HepG2 (cell line): ENCODE data around the gene NECAB2. TPM values are rescaled to one million over a fixed set of nuclear protein-coding genes. Genes with fewer than 3 reads are reported as not detected.
A peak's percentile ranks its signal among the peaks of the same experiment; 100 is the strongest.

ENCODE experiments used
- CENPT ChIP-seq: sonication (generic); formaldehyde crosslinking; IDR thresholded peaks from 2 replicates; pipeline ENCODE4 v1.8.0; 2022; ENCODE audit warnings: low read depth, mild to moderate bottlenecking, moderate library complexity, missing genetic modification reagents
- FIP1L1 ChIP-seq: fragments of 200-400 bp; formaldehyde crosslinking; IDR thresholded peaks from 2 replicates; pipeline ENCODE4 v1.6.1; 2018; ENCODE audit warnings: low read depth, mild to moderate bottlenecking, low read length, moderate library complexity, borderline replicate concordance; ENCODE audit not compliant: insufficient read depth
- FOXJ3 ChIP-seq: sonication (generic); formaldehyde crosslinking; IDR thresholded peaks from 2 replicates; pipeline ENCODE4 v1.4.0; 2020; ENCODE audit warnings: missing genetic modification reagents, mild to moderate bottlenecking, borderline replicate concordance
- GTF3A ChIP-seq: sonication (generic); formaldehyde crosslinking; conservative IDR thresholded peaks from 2 replicates; pipeline ENCODE4 v1.4.0; 2020; ENCODE audit warnings: mild to moderate bottlenecking, missing genetic modification reagents
- NFAT5 ChIP-seq: sonication (generic); formaldehyde crosslinking; IDR thresholded peaks from 2 replicates; pipeline ENCODE4 v1.4.0; 2020; ENCODE audit warnings: missing genetic modification reagents
- NFKBIZ ChIP-seq: IDR thresholded peaks from 2 replicates; pipeline ENCODE4 v1.6.1; 2018; ENCODE audit warnings: missing genetic modification reagents, missing compliant biosample characterization
- RORA ChIP-seq: sonication (generic); formaldehyde crosslinking; IDR thresholded peaks from 2 replicates; pipeline ENCODE4 v1.5.0; 2020; ENCODE audit warnings: mild to moderate bottlenecking, missing genetic modification reagents, moderate library complexity
- TEAD2 ChIP-seq: sonication (generic); formaldehyde crosslinking; IDR thresholded peaks from 2 replicates; pipeline ENCODE4 v1.9.0; 2021; ENCODE audit warnings: missing genetic modification reagents
- ZNF30 ChIP-seq: sonication (generic); formaldehyde crosslinking; IDR thresholded peaks from 2 replicates; pipeline ENCODE4 v1.5.0; 2020; ENCODE audit warnings: mild to moderate bottlenecking, missing genetic modification reagents
- ZNF33A ChIP-seq: sonication (generic); formaldehyde crosslinking; IDR thresholded peaks from 2 replicates; pipeline ENCODE4 v1.5.1; 2020; ENCODE audit warnings: missing genetic modification reagents, mild to moderate bottlenecking, moderate library complexity, borderline replicate concordance
- ZNF431 ChIP-seq: sonication (generic); formaldehyde crosslinking; IDR thresholded peaks from 2 replicates; pipeline ENCODE4 v1.9.0; 2022; ENCODE audit warnings: missing genetic modification reagents, low read depth, mild to moderate bottlenecking, borderline replicate concordance
- ZNF496 ChIP-seq: sonication (generic); formaldehyde crosslinking; IDR thresholded peaks from 2 replicates; pipeline ENCODE4 v1.8.1; 2023; ENCODE audit warnings: mild to moderate bottlenecking, moderate library complexity, missing genetic modification reagents; ENCODE audit not compliant: insufficient replicate concordance
- ZNF513 ChIP-seq: sonication (generic); formaldehyde crosslinking; conservative IDR thresholded peaks from 2 replicates; pipeline ENCODE4 v1.5.0; 2020; ENCODE audit warnings: missing genetic modification reagents
- ZNF563 ChIP-seq: sonication (generic); formaldehyde crosslinking; IDR thresholded peaks from 2 replicates; pipeline ENCODE4 v1.8.0; 2022; ENCODE audit warnings: mild to moderate bottlenecking, moderate library complexity, missing genetic modification reagents
- ZNF646 ChIP-seq: sonication (generic); formaldehyde crosslinking; IDR thresholded peaks from 2 replicates; pipeline ENCODE4 v1.9.0; 2021; ENCODE audit warnings: mild to moderate bottlenecking, missing genetic modification reagents
- ZNF780A ChIP-seq: sonication (generic); formaldehyde crosslinking; IDR thresholded peaks from 2 replicates; pipeline ENCODE4 v1.8.0; 2022; ENCODE audit warnings: mild to moderate bottlenecking, missing genetic modification reagents, moderate library complexity
- polyA plus RNA-seq, 8 experiments: library from polyadenylated mRNA; depleted of rRNA in 3 of 8; stranded (reverse) in 7 of 8; unstranded in 1 of 8; fragments of >200 nt; fragmentation: Illumina TruSeq in 4 of 8; extraction: Trizol in 4 of 8; gene quantifications; 2 replicates each; pipeline versions ENCODE4 v1.2.1 to v1.2.3, GENCODE V29; 2011 to 2016; ENCODE audit warnings: low read depth in 4 of 8, missing spikeins in 1 of 8, mixed read lengths in 1 of 8; ENCODE audit not compliant: insufficient read depth in 1 of 8
- total RNA-seq, 5 experiments: library from RNA; depleted of rRNA; stranded (reverse); fragments of >200 nt; fragmentation: Illumina TruSeq; extraction: Trizol; gene quantifications; 2 replicates each; pipeline ENCODE4 v1.2.3, GENCODE V29; 2016; ENCODE audit warnings: low read depth in 1 of 5

NECAB2 gene
- total and polyA plus RNA-seq, 2 of the 13 experiments (the other 11 are each of a cell fraction or from before 2014, with no cell fraction given) = 0.21 to 0.49 TPM

GRCh38 chr16:83954577-83955016 lies 13.4 kb upstream of the NECAB2 start (continued):
- no peak for TF ChIP-seq ZNF646
- no peak for TF ChIP-seq FIP1L1
- TF ChIP-seq ZNF30 (CRISPR knock-in tag) = no peak
- no peak for TF ChIP-seq CENPT (CRISPR knock-in tag)
- TF ChIP-seq ZNF496 = no peak
- no peak for TF ChIP-seq ZNF563 (CRISPR knock-in tag)
- TF ChIP-seq TEAD2 (CRISPR knock-in tag) = no peak
- TF ChIP-seq RORA (CRISPR knock-in tag) = no peak
- TF ChIP-seq NFAT5 (CRISPR knock-in tag) = no peak
- no peak for TF ChIP-seq NFKBIZ
- no peak for TF ChIP-seq GTF3A (CRISPR knock-in tag)
- no peak for TF ChIP-seq ZNF33A (CRISPR knock-in tag)
- TF ChIP-seq ZNF431 (CRISPR knock-in tag) = 0 out of 2 replicates have a peak, but pooled peaks have one; percentile 15
- TF ChIP-seq FOXJ3 (CRISPR knock-in tag) = no peak
- TF ChIP-seq ZNF780A (CRISPR knock-in tag) = no peak
- no peak for TF ChIP-seq ZNF513 (CRISPR knock-in tag)
